CD4-positive, alpha-beta T cell treated with Interleukin-6 at 100 ng/mL for 8 hours (primary cell): ENCODE data around the gene DUOX1.

Experiments used
- DNase-seq: peaks from one replicate; pipeline ENCODE4 v3.0.0-alpha.2; 2020; ENCODE audit warnings: mixed read lengths, low spot score

The DUOX1 gene

GRCh38 chr15:45168751-45169551 is 39.2 kb downstream of the DUOX1 start:
- DNase-seq, result no peak

- DNase-seq, result no peak
Measured at GRCh38 chr15:45169608-45170480, 40.0 kb downstream of the DUOX1 start.

- no peak for DNase-seq
Measured at GRCh38 chr15:45171912-45172311, 42.1 kb downstream of the DUOX1 start.

GRCh38 chr15:45174069-45174468 is 44.3 kb downstream of the DUOX1 start:
- no peak for DNase-seq

GRCh38 chr15:45174577-45174976 is 44.8 kb downstream of the DUOX1 start:
- no peak for DNase-seq

GRCh38 chr15:45177285-45177684 is 47.5 kb downstream of the DUOX1 start:
- DNase-seq, result no peak

- peak; percentile 64 for DNase-seq
Measured at GRCh38 chr15:45179221-45179985, 49.6 kb downstream of the DUOX1 start.

- DNase-seq, result no peak
Measured at GRCh38 chr15:45180201-45180600, 50.4 kb downstream of the DUOX1 start.

- DNase-seq, result no peak
Measured at GRCh38 chr15:45180648-45181436, 51.0 kb downstream of the DUOX1 start.

- DNase-seq, result no peak
Measured at GRCh38 chr15:45181491-45182285, 51.9 kb downstream of the DUOX1 start.

GRCh38 chr15:45182996-45183395 is 53.2 kb downstream of the DUOX1 start:
- no peak for DNase-seq

- no peak for DNase-seq
Measured at GRCh38 chr15:45183511-45183910, 53.7 kb downstream of the DUOX1 start.

- DNase-seq, result no peak
Measured at GRCh38 chr15:45184562-45185041, 54.8 kb downstream of the DUOX1 start.

GRCh38 chr15:45185069-45185779 is 55.4 kb downstream of the DUOX1 start:
- DNase-seq, result no peak

GRCh38 chr15:45185903-45186770 is 56.3 kb downstream of the DUOX1 start:
- DNase-seq, result no peak

- DNase-seq, result no peak
Measured at GRCh38 chr15:45186771-45187577, 57.2 kb downstream of the DUOX1 start.

GRCh38 chr15:45187578-45187893 is 57.7 kb downstream of the DUOX1 start:
- no peak for DNase-seq
